Kidney glomerular epithelial cell (primary cell): Measurements from ENCODE around the gene HHAT.

Experiments
- DNase-seq: peaks from one replicate; lab custom pipeline; 2025; lab: John Stamatoyannopoulos, UW

Gene HHAT

GRCh38 chr1:210551899-210552298 is 223.2 kb downstream of the HHAT start:
- no peak for DNase-seq

- no peak for DNase-seq
Observed at GRCh38 chr1:210553711-210554110, 225.0 kb downstream of the HHAT start.

GRCh38 chr1:210554382-210554781 is 225.7 kb downstream of the HHAT start:
- DNase-seq = no peak

GRCh38 chr1:210556475-210556874 is 227.8 kb downstream of the HHAT start:
- DNase-seq = no peak

GRCh38 chr1:210557426-210558077 is 228.8 kb downstream of the HHAT start:
- DNase-seq = no peak

GRCh38 chr1:210558302-210558701 is 229.6 kb downstream of the HHAT start:
- DNase-seq = peak; percentile 17

GRCh38 chr1:210565306-210565705 is 236.6 kb downstream of the HHAT start:
- no peak for DNase-seq

GRCh38 chr1:210568631-210569030 is 239.9 kb downstream of the HHAT start:
- no peak for DNase-seq

- DNase-seq = no peak
Observed at GRCh38 chr1:210570116-210570515, 241.4 kb downstream of the HHAT start.

- no peak for DNase-seq
Observed at GRCh38 chr1:210571356-210572284, 242.9 kb downstream of the HHAT start.

GRCh38 chr1:210573141-210573540 is 244.4 kb downstream of the HHAT start:
- DNase-seq = no peak

- DNase-seq = no peak
Observed at GRCh38 chr1:210582205-210582970, 253.7 kb downstream of the HHAT start.

GRCh38 chr1:210584439-210585113 is 255.9 kb downstream of the HHAT start:
- peak; percentile 51 for DNase-seq

- DNase-seq = no peak
Observed at GRCh38 chr1:210586771-210587170, 258.1 kb downstream of the HHAT start.

- peak; percentile 7 for DNase-seq
Observed at GRCh38 chr1:210587566-210587965, 258.9 kb downstream of the HHAT start.

GRCh38 chr1:210588357-210588756 is 259.7 kb downstream of the HHAT start:
- no peak for DNase-seq

GRCh38 chr1:210588946-210589345 is 260.2 kb downstream of the HHAT start:
- no peak for DNase-seq

- no peak for DNase-seq
Observed at GRCh38 chr1:210591214-210591613, 262.5 kb downstream of the HHAT start.

GRCh38 chr1:210594605-210595004 is 265.9 kb downstream of the HHAT start:
- no peak for DNase-seq

- no peak for DNase-seq
Observed at GRCh38 chr1:210596641-210597040, 267.9 kb downstream of the HHAT start.

GRCh38 chr1:210597555-210598134 is 268.9 kb downstream of the HHAT start:
- peak; percentile 86 for DNase-seq
